OCI-LY1 (cell line): Measurements from ENCODE around the gene ARID3B.

Experiments
- H2AFZ ChIP-seq: fragments of 200-600 bp; sonication (generic), shearing (Covaris generic); 2 replicates; pipeline ENCODE4 v1.6.0; 2014; ENCODE audit warnings: antibody characterized with exemption, mild to moderate bottlenecking, low read length
- H3F3A ChIP-seq: fragments of 200-600 bp; sonication (generic), shearing (Covaris generic); 2 replicates; pipeline ENCODE4 v1.6.0; 2014; ENCODE audit warnings: mild to moderate bottlenecking, antibody characterized with exemption, low read length, moderate library complexity; ENCODE audit not compliant: insufficient read depth
- H3K27ac ChIP-seq: fragments of 200-600 bp; sonication (generic); 2 replicates; pipeline ENCODE4 v1.5.1; 2014; ENCODE audit warnings: low read length, mixed run types, mild to moderate bottlenecking, low read depth; ENCODE audit not compliant: poor library complexity, severe bottlenecking
- H3K27me3 ChIP-seq: fragments of 200-600 bp; sonication (generic); 2 replicates; pipeline ENCODE4 v1.6.0; 2014; ENCODE audit warnings: antibody characterized with exemption, mild to moderate bottlenecking, low read length, moderate library complexity; ENCODE audit not compliant: insufficient read depth
- H3K36me3 ChIP-seq: fragments of 200-600 bp; sonication (generic); 2 replicates; pipeline ENCODE4 v1.6.1; 2014; ENCODE audit warnings: mild to moderate bottlenecking, antibody characterized with exemption, low read length, moderate library complexity, mixed read lengths; ENCODE audit not compliant: insufficient read depth
- H3K4me1 ChIP-seq: fragments of 200-600 bp; sonication (generic); 2 replicates; pipeline ENCODE4 v1.5.1; 2014; ENCODE audit warnings: mild to moderate bottlenecking, low read length, moderate library complexity; ENCODE audit not compliant: insufficient read depth, severe bottlenecking
- H3K4me2 ChIP-seq: fragments of 200-600 bp; sonication (generic), shearing (Covaris generic); 2 replicates; pipeline ENCODE4 v1.6.1; 2014; ENCODE audit warnings: low read length
- H3K4me3 ChIP-seq: fragments of 200-600 bp; sonication (generic); 2 replicates; pipeline ENCODE4 v1.5.1; 2014; ENCODE audit warnings: low read length, low read depth, mild to moderate bottlenecking, mixed read lengths; ENCODE audit not compliant: poor library complexity, severe bottlenecking
- H3K79me2 ChIP-seq: fragments of 200-600 bp; shearing (Covaris generic); 2 replicates; pipeline ENCODE4 v1.6.1; 2016; ENCODE audit warnings: mixed run types, low read length, mixed read lengths; ENCODE audit not compliant: insufficient read depth
- H3K9ac ChIP-seq: fragments of 200-600 bp; sonication (generic), shearing (Covaris generic); 2 replicates; pipeline ENCODE4 v1.6.1; 2014; ENCODE audit warnings: mild to moderate bottlenecking, low read length, mixed read lengths
- H3K9me2 ChIP-seq: fragments of 200-600 bp; sonication (generic), shearing (Covaris generic); 2 replicates; pipeline ENCODE4 v1.6.1; 2014; ENCODE audit warnings: low read depth, mild to moderate bottlenecking, low read length, mixed read lengths
- H3K9me3 ChIP-seq: fragments of 200-600 bp; shearing (Covaris generic); 2 replicates; pipeline ENCODE4 v1.6.1; 2014; ENCODE audit warnings: low read length, mixed read lengths
- H4K20me1 ChIP-seq: fragments of 200-600 bp; sonication (generic), shearing (Covaris generic); 2 replicates; pipeline ENCODE4 v1.6.0; 2016; ENCODE audit warnings: mild to moderate bottlenecking, low read length; ENCODE audit not compliant: insufficient read depth
- CTCF ChIP-seq: fragments of 200-600 bp; sonication (generic), shearing (Covaris generic); IDR thresholded peaks from 2 replicates; pipeline ENCODE4 v1.5.1; 2017; ENCODE audit warnings: mild to moderate bottlenecking, antibody characterized with exemption, low read length, moderate library complexity, mixed read lengths
- EZH2 ChIP-seq: fragments of 200-600 bp; sonication (generic), shearing (Covaris generic); IDR thresholded peaks from 2 replicates; pipeline ENCODE4 v1.8.0; 2017; ENCODE audit warnings: borderline replicate concordance, mixed run types, mild to moderate bottlenecking, antibody characterized with exemption, low read length, moderate library complexity, mixed read lengths

ARID3B gene

DNA sequence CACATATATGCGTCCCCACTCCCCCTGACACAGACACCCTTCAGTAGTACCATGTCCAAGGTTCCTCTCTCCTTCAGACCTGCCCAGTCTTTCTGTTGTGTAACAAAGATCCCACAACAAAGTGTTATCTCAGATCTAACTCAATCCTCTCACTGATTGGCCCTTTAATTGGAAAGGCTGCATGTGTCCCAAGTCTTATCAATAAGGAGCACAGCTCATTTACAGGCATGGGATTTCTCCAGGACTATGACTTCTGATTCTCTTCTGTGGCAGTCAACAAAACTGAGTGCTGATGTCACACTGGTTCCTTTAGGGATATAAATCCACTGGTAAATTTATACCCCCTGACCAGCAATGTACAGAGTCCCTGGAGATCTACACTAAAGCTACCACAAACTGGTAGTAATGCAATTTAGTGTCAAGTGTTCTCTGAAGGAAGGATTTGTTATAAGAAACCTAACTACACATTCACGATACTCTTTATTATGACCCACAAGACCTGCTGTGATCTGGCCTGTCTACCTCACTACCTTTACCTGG is 102.7 kb downstream of the ARID3B start:
- no peak overlapping the region for H3K4me2 ChIP-seq
- H3K9ac ChIP-seq, result peak overlapping the region; percentile 21; the same call in 1 of the 2 replicates
- H3K9me3 ChIP-seq, result no peaks in the 10 kb centered on the region
- no peak overlapping the region for H2AFZ ChIP-seq
- H3K79me2 ChIP-seq, result peaks cover 7% of the 10 kb centered on the region; the same call in 1 of the 2 replicates
- H4K20me1 ChIP-seq, result no peaks in the 10 kb centered on the region; the same call in 1 of the 2 replicates
- no peak overlapping the region for H3K4me3 ChIP-seq
- TF ChIP-seq EZH2, result no peak
- TF ChIP-seq CTCF, result no peak
- peak overlapping the region; percentile 73 for H3K27ac ChIP-seq
- no peaks in the 10 kb centered on the region for H3K9me2 ChIP-seq
- peaks cover 35% of the 10 kb centered on the region for H3K4me1 ChIP-seq
- H3K27me3 ChIP-seq, result no peaks in the 10 kb centered on the region
- no peaks in the 10 kb centered on the region for H3F3A ChIP-seq
- H3K36me3 ChIP-seq, result peaks cover 22% of the 10 kb centered on the region; the same call in 1 of the 2 replicates

DNA sequence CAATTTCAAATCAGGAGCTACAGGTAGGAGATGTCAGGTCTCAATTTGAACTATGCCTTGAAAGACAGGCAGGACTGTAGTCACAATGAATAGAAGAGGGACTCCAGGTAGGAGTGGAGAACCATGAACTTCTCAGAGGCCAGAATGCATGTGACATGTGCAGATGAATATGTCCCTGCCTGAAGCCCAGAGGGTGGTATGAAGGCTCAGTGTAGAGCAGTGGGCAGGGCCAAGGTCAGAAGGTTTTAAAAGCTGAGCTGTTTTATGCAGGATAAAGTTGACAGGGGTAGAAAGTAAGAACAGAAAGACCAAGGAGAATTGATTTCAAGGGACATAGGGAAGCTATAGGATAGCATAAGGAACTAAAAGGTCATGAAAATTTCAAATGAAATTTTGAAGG is 105.5 kb downstream of the ARID3B start:
- Histone ChIP-seq H3K9ac (no peak overlapping the region), H4K20me1 (no peaks in the 10 kb centered on the region; the same call in 1 of the 2 replicates), H3K4me1 (peaks cover 41% of the 10 kb centered on the region), H3K4me3 (no peak overlapping the region), H3K27ac (no peak overlapping the region), H3K9me3 (no peaks in the 10 kb centered on the region), H3K9me2 (no peaks in the 10 kb centered on the region), H3K36me3 (peaks cover 17% of the 10 kb centered on the region; the same call in 1 of the 2 replicates), H2AFZ (no peak overlapping the region), H3F3A (no peaks in the 10 kb centered on the region), H3K27me3 (no peaks in the 10 kb centered on the region), H3K4me2 (no peak overlapping the region), H3K79me2 (peaks cover 7% of the 10 kb centered on the region; the same call in 1 of the 2 replicates)
- TF ChIP-seq CTCF (no peak), EZH2 (no peak)
